ENCODE measurements around the gene FAM107B. TPM values are rescaled to one million over a fixed set of nuclear protein-coding genes. Genes with fewer than 3 reads are reported as not detected.
"Not testable (repeated sequence)": the region's sequence is repeated elsewhere in the genome, so short reads cannot be mapped to it uniquely, and the experiment has no call there.

The FAM107B gene
- total RNA-seq, 1 donor from 2014 or later = 50.9 TPM

DNA sequence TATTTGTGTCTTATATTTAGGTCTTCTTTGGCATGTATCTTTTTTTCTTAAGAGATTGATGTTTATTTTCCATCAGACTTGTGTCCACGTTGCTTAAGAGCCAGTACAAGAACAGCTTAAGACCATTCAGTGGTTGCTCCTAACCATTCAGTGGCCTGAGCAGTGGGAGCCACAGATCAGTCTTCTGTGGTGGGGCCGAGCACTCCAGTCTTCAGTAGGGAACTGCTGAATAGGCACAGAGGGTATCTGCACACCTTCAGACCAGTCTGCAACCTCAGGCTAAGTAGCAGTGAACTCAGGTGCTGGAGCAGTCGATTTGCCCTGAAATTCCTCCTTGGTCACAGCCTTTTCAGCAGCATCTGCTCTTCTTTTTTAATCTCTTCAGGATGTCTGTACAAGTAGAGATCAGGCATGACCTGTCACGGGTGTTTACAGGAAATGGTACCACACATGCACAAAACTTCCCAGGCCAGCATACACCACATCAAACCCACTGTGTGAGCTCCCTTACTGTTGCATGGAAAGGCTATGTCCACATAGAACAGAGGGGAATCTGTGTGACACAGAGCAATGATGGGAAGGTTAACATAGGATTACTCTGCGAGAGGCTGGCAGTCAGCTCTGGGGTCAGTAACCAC lies 51.5 kb downstream of the FAM107B start:
- Mint-ChIP-seq H3K27me3 (peaks cover 18% of the 10 kb centered on the region), H3K36me3 (no peaks in the 10 kb centered on the region), H3K27ac (no peak overlapping the region), H3K4me3 (no peak overlapping the region), H3K4me1 (ENCODE audit: unreplicated experiment) (peaks cover 4% of the 10 kb centered on the region), H3K9me3 (peaks cover 4% of the 10 kb centered on the region)
- TF ChIP-seq, protein P1, sequence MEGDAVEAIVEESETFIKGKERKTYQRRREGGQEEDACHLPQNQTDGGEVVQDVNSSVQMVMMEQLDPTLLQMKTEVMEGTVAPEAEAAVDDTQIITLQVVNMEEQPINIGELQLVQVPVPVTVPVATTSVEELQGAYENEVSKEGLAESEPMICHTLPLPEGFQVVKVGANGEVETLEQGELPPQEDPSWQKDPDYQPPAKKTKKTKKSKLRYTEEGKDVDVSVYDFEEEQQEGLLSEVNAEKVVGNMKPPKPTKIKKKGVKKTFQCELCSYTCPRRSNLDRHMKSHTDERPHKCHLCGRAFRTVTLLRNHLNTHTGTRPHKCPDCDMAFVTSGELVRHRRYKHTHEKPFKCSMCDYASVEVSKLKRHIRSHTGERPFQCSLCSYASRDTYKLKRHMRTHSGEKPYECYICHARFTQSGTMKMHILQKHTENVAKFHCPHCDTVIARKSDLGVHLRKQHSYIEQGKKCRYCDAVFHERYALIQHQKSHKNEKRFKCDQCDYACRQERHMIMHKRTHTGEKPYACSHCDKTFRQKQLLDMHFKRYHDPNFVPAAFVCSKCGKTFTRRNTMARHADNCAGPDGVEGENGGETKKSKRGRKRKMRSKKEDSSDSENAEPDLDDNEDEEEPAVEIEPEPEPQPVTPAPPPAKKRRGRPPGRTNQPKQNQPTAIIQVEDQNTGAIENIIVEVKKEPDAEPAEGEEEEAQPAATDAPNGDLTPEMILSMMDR (conservative IDR thresholded peaks at IDR 0.05) = no peak
- DNase-seq (ENCODE audit: extremely low spot score, unreplicated experiment) = no peak

GRCh38 chr10:14717552-14717951 lies 57.1 kb downstream of the FAM107B start:
- no peak for DNase-seq (ENCODE audit: extremely low spot score, unreplicated experiment)
- H3K4me3 Mint-ChIP-seq = no peak overlapping the region
- H3K36me3 Mint-ChIP-seq = no peaks in the 10 kb centered on the region
- H3K4me1 Mint-ChIP-seq (ENCODE audit: unreplicated experiment) = peaks cover 5% of the 10 kb centered on the region
- H3K27me3 Mint-ChIP-seq = no peaks in the 10 kb centered on the region
- TF ChIP-seq, protein P1 (conservative IDR thresholded peaks at IDR 0.05) = no peak
- H3K9me3 Mint-ChIP-seq = peaks cover 4% of the 10 kb centered on the region
- H3K27ac Mint-ChIP-seq = no peak overlapping the region

DNA sequence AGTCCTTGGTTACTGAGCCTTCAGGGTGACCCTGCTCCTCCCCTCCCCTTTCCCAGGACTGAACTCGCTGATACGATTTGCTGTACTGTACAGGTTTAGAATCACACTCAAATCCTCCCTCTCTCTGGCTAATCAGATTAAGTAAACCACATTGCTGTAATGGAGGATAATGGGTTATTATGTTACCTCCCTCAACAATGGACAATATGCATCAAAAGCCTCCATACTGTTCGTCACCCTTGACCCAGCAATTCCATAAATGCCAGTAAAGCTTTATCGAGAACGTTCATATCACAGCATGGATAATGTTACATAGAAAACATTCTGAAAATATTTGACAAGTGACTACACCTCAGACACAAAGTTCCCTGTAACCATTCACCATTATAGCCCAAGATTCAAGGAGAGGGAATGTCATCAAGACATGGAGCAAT lies 61.7 kb downstream of the FAM107B start:
- peaks cover 4% of the 10 kb centered on the region for H3K9me3 Mint-ChIP-seq
- no peaks in the 10 kb centered on the region for H3K27me3 Mint-ChIP-seq
- TF ChIP-seq, protein P1 (conservative IDR thresholded peaks at IDR 0.05) = no peak
- no peaks in the 10 kb centered on the region for H3K36me3 Mint-ChIP-seq
- DNase-seq (ENCODE audit: extremely low spot score, unreplicated experiment) = no peak
- H3K27ac Mint-ChIP-seq = no peak overlapping the region
- H3K4me1 Mint-ChIP-seq (ENCODE audit: unreplicated experiment) = peaks cover 5% of the 10 kb centered on the region
- H3K4me3 Mint-ChIP-seq = no peak overlapping the region

- not testable (repeated sequence) for H3K36me3 Mint-ChIP-seq; H3K27me3 Mint-ChIP-seq; H3K27ac Mint-ChIP-seq; DNase-seq (ENCODE audit: extremely low spot score, unreplicated experiment); H3K4me3 Mint-ChIP-seq; H3K9me3 Mint-ChIP-seq
- H3K4me1 Mint-ChIP-seq (ENCODE audit: unreplicated experiment) = peaks cover 17% of the 10 kb centered on the region
These were observed 65.4 kb downstream of the FAM107B start for GRCh38 chr10:14709344-14709743.

DNA sequence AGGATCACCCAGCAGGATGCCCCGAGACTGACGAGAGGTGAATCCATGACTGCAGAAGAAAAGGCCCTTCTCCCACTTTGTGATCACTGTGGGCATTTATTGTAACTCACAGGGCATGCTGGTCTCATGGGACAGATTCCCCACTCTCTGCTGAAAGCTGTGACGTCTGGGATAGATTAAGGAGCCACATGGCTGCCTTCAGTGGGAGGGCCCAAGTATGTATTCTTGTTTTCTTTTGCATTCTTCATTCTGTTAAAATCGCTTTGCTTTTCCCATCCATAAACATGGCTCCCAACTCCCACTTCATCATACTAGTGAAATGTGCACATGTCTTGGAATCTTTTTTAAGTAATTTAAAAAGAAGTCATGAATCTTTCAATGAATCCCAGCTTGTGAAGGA lies 67.2 kb downstream of the FAM107B start:
- Mint-ChIP-seq H3K9me3 (no peaks in the 10 kb centered on the region), H3K36me3 (no peaks in the 10 kb centered on the region), H3K4me3 (no peak overlapping the region), H3K4me1 (ENCODE audit: unreplicated experiment) (peaks cover 18% of the 10 kb centered on the region), H3K27ac (no peak overlapping the region), H3K27me3 (no peaks in the 10 kb centered on the region)
- no peak for DNase-seq (ENCODE audit: extremely low spot score, unreplicated experiment)
- TF ChIP-seq, protein P1 (conservative IDR thresholded peaks at IDR 0.05) = no peak

DNA sequence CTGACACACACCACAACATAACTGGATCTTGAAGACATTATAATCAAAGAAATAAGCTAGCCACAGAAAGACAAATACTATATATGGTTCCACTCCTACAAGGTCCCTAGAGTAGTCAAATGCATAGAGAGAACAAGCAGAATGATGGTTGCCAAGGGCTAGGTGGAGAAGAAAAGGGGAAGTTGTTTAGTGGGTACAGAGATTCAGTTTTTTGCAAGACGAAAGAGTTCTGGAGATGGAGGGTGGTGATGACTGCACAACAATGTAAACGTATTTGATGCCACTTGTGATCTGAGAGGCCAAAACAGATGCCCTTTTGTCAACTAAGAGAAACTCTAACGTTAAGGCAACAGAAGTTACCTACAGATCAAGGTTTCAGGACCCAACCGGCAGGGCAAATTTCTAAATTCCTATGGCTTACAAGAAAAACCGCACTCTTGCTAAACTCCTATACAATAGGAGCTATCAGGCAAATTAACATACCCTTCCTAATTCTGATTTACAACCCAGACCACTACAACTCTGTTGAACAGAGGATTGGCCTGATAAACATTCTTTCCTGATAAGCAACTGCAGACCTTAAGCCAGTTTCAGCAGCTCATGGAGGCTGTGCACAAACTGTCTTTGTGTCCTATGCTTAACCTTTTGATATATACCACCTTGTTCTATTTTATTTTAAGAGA lies 69.0 kb downstream of the FAM107B start:
- no peak overlapping the region for H3K4me3 Mint-ChIP-seq
- DNase-seq (ENCODE audit: extremely low spot score, unreplicated experiment) = no peak
- no peak overlapping the region for H3K27ac Mint-ChIP-seq
- no peaks in the 10 kb centered on the region for H3K27me3 Mint-ChIP-seq
- H3K36me3 Mint-ChIP-seq = no peaks in the 10 kb centered on the region
- no peaks in the 10 kb centered on the region for H3K9me3 Mint-ChIP-seq
- H3K4me1 Mint-ChIP-seq (ENCODE audit: unreplicated experiment) = peaks cover 18% of the 10 kb centered on the region
- TF ChIP-seq, protein P1 (conservative IDR thresholded peaks at IDR 0.05) = no peak

Data from type B pancreatic cell (in vitro differentiated cells).